ENCODE results near the gene SORBS2.

DNA sequence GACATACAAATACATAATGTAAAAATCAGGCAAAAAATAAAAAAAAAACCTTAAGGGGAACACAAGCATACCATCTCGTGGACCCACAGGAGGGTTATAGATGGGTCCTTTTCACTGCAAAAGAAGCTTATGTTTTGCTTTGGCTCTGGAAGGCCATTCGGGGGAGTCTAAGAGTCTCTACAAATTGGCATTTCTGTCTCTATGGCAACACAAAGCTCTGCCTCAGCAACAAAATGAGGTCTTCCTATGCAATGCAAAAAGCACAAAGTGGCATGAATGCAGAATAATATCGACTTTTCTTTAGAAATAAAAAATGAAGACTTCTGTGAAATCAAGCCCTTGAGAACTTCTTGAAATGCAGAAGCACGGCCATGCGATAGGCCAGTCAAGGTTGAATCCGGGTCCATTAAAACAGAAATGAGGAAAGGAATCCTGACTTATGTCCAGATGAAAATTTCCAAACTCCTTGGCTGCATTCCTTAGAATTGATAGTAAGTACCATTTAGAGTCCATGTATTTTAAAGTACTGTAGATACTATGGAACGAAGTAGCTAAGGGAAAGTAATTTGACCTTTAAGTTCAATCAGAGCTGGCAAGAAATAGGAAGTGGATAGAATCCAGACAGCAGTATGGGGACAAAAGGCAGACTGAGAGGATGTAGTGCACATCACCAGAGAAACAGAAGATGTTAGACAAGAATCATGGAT, 213.0 kb downstream of the SORBS2 start:
- no peak for TF ChIP-seq POLR2AphosphoS5 (IDR thresholded peaks at IDR 0.05)
- TF ChIP-seq, protein P1, sequence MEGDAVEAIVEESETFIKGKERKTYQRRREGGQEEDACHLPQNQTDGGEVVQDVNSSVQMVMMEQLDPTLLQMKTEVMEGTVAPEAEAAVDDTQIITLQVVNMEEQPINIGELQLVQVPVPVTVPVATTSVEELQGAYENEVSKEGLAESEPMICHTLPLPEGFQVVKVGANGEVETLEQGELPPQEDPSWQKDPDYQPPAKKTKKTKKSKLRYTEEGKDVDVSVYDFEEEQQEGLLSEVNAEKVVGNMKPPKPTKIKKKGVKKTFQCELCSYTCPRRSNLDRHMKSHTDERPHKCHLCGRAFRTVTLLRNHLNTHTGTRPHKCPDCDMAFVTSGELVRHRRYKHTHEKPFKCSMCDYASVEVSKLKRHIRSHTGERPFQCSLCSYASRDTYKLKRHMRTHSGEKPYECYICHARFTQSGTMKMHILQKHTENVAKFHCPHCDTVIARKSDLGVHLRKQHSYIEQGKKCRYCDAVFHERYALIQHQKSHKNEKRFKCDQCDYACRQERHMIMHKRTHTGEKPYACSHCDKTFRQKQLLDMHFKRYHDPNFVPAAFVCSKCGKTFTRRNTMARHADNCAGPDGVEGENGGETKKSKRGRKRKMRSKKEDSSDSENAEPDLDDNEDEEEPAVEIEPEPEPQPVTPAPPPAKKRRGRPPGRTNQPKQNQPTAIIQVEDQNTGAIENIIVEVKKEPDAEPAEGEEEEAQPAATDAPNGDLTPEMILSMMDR (IDR thresholded peaks at IDR 0.05) = no peak
- TF ChIP-seq POLR2A (IDR thresholded peaks at IDR 0.05) = no peak

Measured in gastroesophageal sphincter (tissue), 3 donors.